Heart right ventricle (tissue), 16 donors: ENCODE results near the gene IQGAP2. TPM values are rescaled to one million over a fixed set of nuclear protein-coding genes. Genes with fewer than 3 reads are reported as not detected.

Source experiments
- ATAC-seq, 8 donors: fragments of 200-7000 bp; cut with Tn5 transposase; one replicate each; pipeline ENCODE4 v1.9.1; 2020; ENCODE audit warnings: mild to moderate bottlenecking in 8 of 8, moderate library complexity in 8 of 8, moderate number of reproducible peaks in 1 of 8
- DNase-seq, 2 donors: peaks; one replicate each; pipeline ENCODE4 v3.0.0-alpha.2; 2020
- H3K27ac ChIP-seq, 10 donors: fragments of 200-600 bp; sonication (generic) in 2 of 10; one replicate each; pipeline versions ENCODE4 v1.5.0 to v1.8.0; 2020 to 2022; ENCODE audit warnings: mild to moderate bottlenecking in 3 of 10
- H3K27me3 ChIP-seq, 7 donors: fragments of 200-600 bp; one replicate each; pipeline ENCODE4 v1.8.0; 2021 to 2022; ENCODE audit warnings: mild to moderate bottlenecking in 2 of 7
- H3K36me3 ChIP-seq, 9 donors: fragments of 200-600 bp; sonication (generic) in 1 of 9; one replicate each; pipeline versions ENCODE4 v1.5.0 to v1.8.0; 2020 to 2022; ENCODE audit warnings: mild to moderate bottlenecking in 2 of 9
- H3K4me1 ChIP-seq, 9 donors: fragments of 200-600 bp; sonication (generic) in 1 of 9; one replicate each; pipeline versions ENCODE4 v1.5.0 to v1.8.0; 2020 to 2022; ENCODE audit warnings: mild to moderate bottlenecking in 4 of 9
- H3K4me3 ChIP-seq, 10 donors: fragments of 200-600 bp; sonication (generic) in 2 of 10; one replicate each; pipeline versions ENCODE4 v1.5.0 to v1.8.0; 2020 to 2022; ENCODE audit warnings: mild to moderate bottlenecking in 7 of 10, moderate library complexity in 2 of 10
- H3K9me3 ChIP-seq, 11 donors: fragments of 200-600 bp in 10 of 11; sonication (generic) in 2 of 11; one replicate each; pipeline versions ENCODE4 v1.5.0 to v1.8.0; 2013 to 2022; ENCODE audit warnings: mild to moderate bottlenecking in 2 of 11, control low read depth in 1 of 11, moderate library complexity in 1 of 11
- CTCF ChIP-seq, 9 donors: fragments of 200-600 bp; sonication (generic) in 2 of 9; IDR thresholded peaks; one replicate each; pipeline versions ENCODE4 v1.5.0 to v1.8.0; 2021 to 2022; ENCODE audit warnings: antibody characterized with exemption in 9 of 9, mild to moderate bottlenecking in 5 of 9, moderate library complexity in 1 of 9
- WGBS, 2 donors: extraction: QIAGEN DNeasy Blood & Tissue Kit; methylation state at CpG; one replicate each; pipeline ENCODE4 v1.1.7; 2013; ENCODE audit warnings: inconsistent platforms in 1 of 2; 5-methylcytosine and 5-hydroxymethylcytosine counted together
- intact Hi-C, 10 donors: fragments of 100-400 bp; cut with DNase I; formaldehyde crosslinking; loops; one replicate each; pipeline versions ENCODE4 v1.11.1 to v1.14.2; 2022
- polyA plus RNA-seq, 2 donors: library from polyadenylated mRNA; stranded (reverse); fragments of 200-250 nt; gene quantifications; one replicate each; pipeline ENCODE4 v1.2.3, GENCODE V29; 2013
- total RNA-seq, 10 donors: library from RNA; stranded (reverse); fragmentation: NEBNext Ultra II Directional in 3 of 10; extraction: Animal tissue kit (Norgen Biotek cat#: 25700) in 3 of 10; gene quantifications; one replicate each; pipeline versions ENCODE4 v1.2.1 to v1.2.4, GENCODE V29; 2021 to 2023
- donor health status: Arrhythmogenic right ventricular cardiomyopathy.
- donor health status: ischemic (EF 13 %, LVEDD 7.1; RV severe dilation, severe dysfunction).
- donor health status: healthy with polysubstance abuse.
- donor health status: DM: no; HTN: yes; CAD: no.
- donor health status: DM: no; HTN: no; CAD: no.
- donor health status: ischemic (EF 25% LVEDD 6.9; RV normal size, moderate dysfunction).
- donor health status: ischemic (EF 25% LVEDD 5.7; RV mildly dilated, moderate dysfunction).
- donor health status: healthy.
- donor health status: DM: yes; HTN: yes; CAD: no.
- donor health status: Ischemic cardiomyopathy.
- donor health status: ischemic (EF 35%, LVEDD 5.7; RV mildly dilated, moderate dysfunction).
- donor health status: nonischemic (EF 11% LVEDD 7.7; RV severe dilation, severe dysfunction).
- donor health status: DM: yes; HTN: yes; CAD: no.
- donor health status: PGD.
- donor health status: ischemic (EF 29% LVEDD 5.4; RV normal size, mild dysfunction).
- donor health status: nonischemic (EF 23%, LVEDD 6.1; RV moderate dilation, normal function).

The IQGAP2 gene
- total and polyA plus RNA-seq, 12 donors: 2.5 to 22.3 (median 5.0) TPM

- ATAC-seq: no peak
- peaks cover 0 to 17% (median 0%) of the 10 kb centered on the region in 9 donors for H3K4me1 ChIP-seq
- peaks cover 0 to 13% (median 0%) of the 10 kb centered on the region in 7 donors for H3K27me3 ChIP-seq
- no peaks in the 10 kb centered on the region for H3K36me3 ChIP-seq
- no peak overlapping the region for H3K4me3 ChIP-seq
- H3K9me3 ChIP-seq: no peaks in the 10 kb centered on the region
- H3K27ac ChIP-seq: no peak overlapping the region
- intact Hi-C loops: no loop called here
- no peak for TF ChIP-seq CTCF (IDR thresholded peaks at IDR 0.05)
- 83 to 89% methylated on average over 5 of the region's 5 CpGs for WGBS, 2 donors
- no peak for DNase-seq
These were observed 42.7 kb downstream of the IQGAP2 start for GRCh38 chr5:76445830-76446229.

GRCh38 chr5:76446776-76447175 is 43.7 kb downstream of the IQGAP2 start:
- Histone ChIP-seq H3K36me3 (no peaks in the 10 kb centered on the region), H3K27me3 (peaks cover 0 to 13% (median 0%) of the 10 kb centered on the region in 7 donors), H3K27ac (no peak overlapping the region), H3K9me3 (no peaks in the 10 kb centered on the region), H3K4me3 (no peak overlapping the region), H3K4me1 (peaks cover 0 to 27% (median 0%) of the 10 kb centered on the region in 9 donors)
- intact Hi-C loops: no loop called here
- no peak for DNase-seq
- WGBS, 2 donors: 86 to 91% methylated on average over 6 of the region's 6 CpGs
- ATAC-seq: no peak
- TF ChIP-seq CTCF (IDR thresholded peaks at IDR 0.05): no peak

- H3K4me3 ChIP-seq: no peak overlapping the region
- intact Hi-C loops: no loop called here
- no peak for ATAC-seq
- peaks cover 0 to 27% (median 0%) of the 10 kb centered on the region in 9 donors for H3K4me1 ChIP-seq
- peaks cover 0 to 13% (median 0%) of the 10 kb centered on the region in 7 donors for H3K27me3 ChIP-seq
- TF ChIP-seq CTCF (IDR thresholded peaks at IDR 0.05): no peak
- H3K27ac ChIP-seq: no peak overlapping the region
- H3K36me3 ChIP-seq: no peaks in the 10 kb centered on the region
- DNase-seq: no peak
- WGBS, 2 donors: 53 to 59% methylated on average over 2 of the region's 2 CpGs
- H3K9me3 ChIP-seq: no peaks in the 10 kb centered on the region
These were observed 46.5 kb downstream of the IQGAP2 start for GRCh38 chr5:76449606-76450005.

- intact Hi-C loops: no loop called here
- Histone ChIP-seq H3K27me3 (peaks cover 0 to 13% (median 0%) of the 10 kb centered on the region in 7 donors), H3K9me3 (no peaks in the 10 kb centered on the region), H3K27ac (no peak overlapping the region), H3K4me3 (no peak overlapping the region), H3K36me3 (no peaks in the 10 kb centered on the region), H3K4me1 (peaks cover 0 to 27% (median 0%) of the 10 kb centered on the region in 9 donors)
- DNase-seq (no peak), ATAC-seq (no peak)
- TF ChIP-seq CTCF (IDR thresholded peaks at IDR 0.05): no peak
- WGBS, 2 donors: 30 to 54% methylated on average over 3 of the region's 3 CpGs
These were observed 47.0 kb downstream of the IQGAP2 start for GRCh38 chr5:76450054-76450453.
